Left ventricle myocardium superior (tissue), 1 donor: ENCODE measurements around the gene SLC25A39. TPM values are rescaled to one million over a fixed set of nuclear protein-coding genes. Genes with fewer than 3 reads are reported as not detected.
"Not testable (repeated sequence)": the region's sequence is repeated elsewhere in the genome, so short reads cannot be mapped to it uniquely, and the experiment has no call there.

Source experiments
- ATAC-seq: fragments of 200-7000 bp; cut with Tn5 transposase; one replicate; pipeline ENCODE4 v1.9.1; 2020; ENCODE audit warnings: mild to moderate bottlenecking, moderate library complexity
- DNase-seq: peaks from one replicate; pipeline ENCODE4 v3.0.0-alpha.2; 2020
- intact Hi-C: fragments of 100-400 bp; cut with micrococcal nuclease; formaldehyde crosslinking; loops from one replicate; pipeline ENCODE4 v1.11.0; 2022
- long read RNA-seq: library from polyadenylated mRNA; unstranded; transcript quantifications from one replicate; pipeline ENCODE4 v2.0.0, GENCODE V29; 2021
- total RNA-seq: library from RNA; stranded (reverse); fragmentation: NEBNext Ultra II Directional; extraction: Animal tissue kit (Norgen Biotek cat#: 25700); gene quantifications from one replicate; pipeline ENCODE4 v1.2.1, GENCODE V29; 2021
- donor health status: DM: no; HTN: yes; CAD: no; lungs with severe emphysema.

The SLC25A39 gene
- 52.3 TPM for total RNA-seq
- long read RNA-seq, transcript SLC25A39-202 (12 exons, 1,565 nt) = minor isoform, 17 of 191 reads
- long read RNA-seq, transcript SLC25A39-201 (12 exons, 1,607 nt) = major isoform, 118 of 191 reads
- long read RNA-seq, partial matches to known transcripts = 28 of 191 reads
- long read RNA-seq, other reads (novel, unspliced or antisense) = 23 of 191 reads

GRCh38 chr17:44324571-44325275 is at the start of gene SLC25A39:
SLC25A39 (minus strand) TSS chr17:44324823; CDS start chr17:44323562, 1,261 bp downstream.
- ATAC-seq (peak; percentile 91), DNase-seq (peak; percentile 98)
- intact Hi-C loops = loop anchor here (5.0 kb wide), 1 partner anchor 107 kb away; the partner anchor contains the start of gene UBTF

DNA sequence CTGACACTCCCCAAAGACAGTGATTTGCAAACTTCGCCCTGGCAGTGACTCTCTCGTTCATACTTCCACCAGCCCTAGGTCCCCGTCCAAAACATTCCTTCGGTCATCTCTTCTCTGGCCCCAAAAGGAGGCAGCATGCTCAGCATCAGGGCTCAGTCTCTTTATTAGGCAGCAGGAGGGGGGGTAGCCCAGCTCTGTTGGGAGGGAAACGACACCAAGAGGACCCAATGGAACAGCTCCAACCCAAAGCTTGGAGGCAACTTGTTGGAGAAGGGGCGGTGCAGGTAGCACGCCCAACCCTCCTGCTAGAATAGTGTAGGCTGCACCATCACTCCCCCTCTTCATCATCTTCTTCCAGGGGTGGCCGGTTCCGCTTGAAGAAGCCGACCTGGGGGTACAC is 47.4 kb upstream of the SLC25A39 start:
- DNase-seq (no peak), ATAC-seq (no peak)
- intact Hi-C loops = no loop called here

DNA sequence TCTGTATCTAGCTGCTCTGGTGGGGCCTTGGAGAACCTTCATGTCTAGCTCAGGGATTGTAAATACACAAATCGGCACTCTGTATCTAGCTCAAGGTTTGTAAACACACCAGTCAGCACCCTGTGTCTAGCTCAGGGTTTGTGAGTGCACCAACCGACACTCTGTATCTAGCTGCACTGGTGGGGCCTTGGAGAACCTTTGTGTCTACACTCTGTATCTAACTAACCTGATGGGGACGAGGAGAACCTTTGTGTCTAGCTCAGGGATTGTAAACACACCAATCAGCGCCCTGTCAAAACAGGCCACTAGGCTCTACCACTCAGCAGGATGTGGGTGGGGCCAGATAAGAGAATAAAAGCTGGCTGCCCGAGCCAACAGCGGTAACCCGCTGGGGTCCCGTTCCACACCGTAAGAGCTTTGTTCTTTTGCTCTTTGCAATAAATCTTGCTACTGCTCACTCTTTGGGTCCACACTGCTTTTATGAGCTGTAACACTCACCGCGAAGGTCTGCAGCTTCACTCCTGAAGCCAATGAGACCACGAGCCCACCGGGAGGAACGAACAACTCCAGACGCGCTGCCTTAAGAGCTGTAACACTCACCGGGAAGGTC is 44.9 kb upstream of the SLC25A39 start:
- not testable (repeated sequence) for DNase-seq

DNA sequence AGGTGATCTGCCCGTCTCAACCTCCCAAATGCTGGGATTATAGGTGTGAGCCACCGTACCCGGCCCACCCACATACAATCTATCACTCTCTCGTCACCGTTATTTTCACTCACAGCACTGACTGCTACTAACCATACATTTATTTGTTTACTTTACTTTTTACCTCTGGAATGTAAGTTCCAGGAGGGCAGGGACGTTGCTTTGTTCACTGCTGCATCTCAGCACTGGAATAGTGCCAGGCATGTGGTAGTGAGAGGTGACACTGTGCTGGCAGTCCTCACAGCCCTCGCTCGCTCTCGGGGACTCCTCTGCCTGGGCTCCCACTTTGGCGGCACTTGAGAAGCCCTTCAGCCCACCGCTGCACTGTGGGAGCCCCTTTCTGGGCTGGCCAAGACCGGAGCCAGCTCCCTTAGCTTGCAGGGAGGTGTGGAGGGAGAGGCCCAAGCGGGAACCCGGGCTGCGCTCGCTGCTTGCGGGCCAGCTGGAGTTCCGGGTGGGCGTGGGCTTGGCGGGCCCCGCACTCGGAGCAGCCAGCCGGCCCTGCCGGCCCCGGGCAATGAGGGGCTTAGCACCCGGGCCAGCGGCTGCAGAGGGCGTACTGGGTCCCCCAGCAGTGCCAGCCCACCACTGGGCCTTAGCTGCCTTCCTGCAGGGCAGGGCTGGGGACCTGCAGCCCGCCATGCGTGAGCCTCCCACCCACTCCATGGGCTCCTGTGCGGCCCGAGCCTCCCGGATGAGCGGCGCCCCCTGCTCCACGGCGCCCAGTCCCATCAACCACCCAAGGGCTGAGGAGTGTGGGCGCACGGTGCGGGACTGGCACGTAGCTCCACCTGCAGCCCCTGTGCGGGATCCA is 44.0 kb upstream of the SLC25A39 start:
- ATAC-seq, DNase-seq, intact Hi-C loops: not testable (repeated sequence)

More for the DNA sequence above, 44.9 kb upstream of the SLC25A39 start:
- intact Hi-C loops, ATAC-seq: not testable (repeated sequence)

DNA sequence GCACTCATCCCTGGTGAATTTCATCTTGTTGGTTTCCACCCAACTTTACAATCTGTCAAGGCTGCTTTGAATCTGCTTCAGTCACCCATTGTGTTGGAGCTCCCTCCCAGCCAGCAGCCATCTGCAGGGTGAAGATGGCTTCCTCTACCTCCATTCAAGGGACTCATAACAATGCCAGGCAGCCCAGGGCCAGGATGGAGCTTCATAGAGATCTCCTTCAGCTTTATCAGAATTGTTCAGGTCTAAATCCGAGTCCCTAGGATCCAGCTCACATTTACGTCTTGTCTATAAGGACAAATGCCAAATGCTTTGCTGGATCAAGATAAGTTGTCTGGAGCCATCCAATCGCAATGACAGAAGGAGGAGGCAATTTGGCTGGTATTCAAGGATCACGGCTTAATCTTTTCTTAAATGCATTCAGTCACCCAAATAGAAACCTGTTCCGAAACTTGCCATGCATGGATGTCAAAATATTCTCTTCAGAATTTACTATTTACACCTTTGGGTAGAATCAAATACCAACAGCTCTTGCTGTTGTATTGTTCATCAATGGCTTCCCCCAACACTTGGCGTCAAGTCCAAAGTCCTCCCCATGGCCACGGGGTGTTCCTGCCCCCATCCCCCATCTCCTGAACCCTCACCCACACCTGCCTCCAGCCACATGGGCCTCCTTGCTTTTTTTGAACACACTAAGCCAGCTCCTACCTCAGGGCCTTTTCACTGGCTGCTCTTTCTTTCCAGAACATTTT is 42.8 kb upstream of the SLC25A39 start:
- ATAC-seq (no peak), DNase-seq (no peak)
- intact Hi-C loops = no loop called here

DNA sequence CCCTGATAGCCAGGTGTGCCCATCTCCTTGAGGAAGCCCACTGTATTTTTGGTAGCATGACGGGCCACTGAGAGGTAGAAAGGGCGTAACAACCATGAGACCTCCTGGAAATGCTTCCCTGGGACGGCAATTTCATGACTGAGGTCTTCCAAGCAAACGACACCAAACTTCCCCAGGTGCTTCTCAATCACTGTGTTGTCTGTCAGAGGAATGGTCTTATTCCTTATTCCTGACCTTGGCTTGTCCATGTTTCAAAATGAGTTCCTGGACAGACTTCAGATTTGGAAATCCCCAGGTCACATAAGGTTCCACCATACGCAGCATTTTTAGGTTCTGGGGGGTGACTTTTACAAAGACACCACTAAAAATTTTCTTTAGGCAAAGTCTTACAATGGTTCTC is 40.4 kb upstream of the SLC25A39 start:
- ATAC-seq, DNase-seq, intact Hi-C loops: not testable (repeated sequence)

DNA sequence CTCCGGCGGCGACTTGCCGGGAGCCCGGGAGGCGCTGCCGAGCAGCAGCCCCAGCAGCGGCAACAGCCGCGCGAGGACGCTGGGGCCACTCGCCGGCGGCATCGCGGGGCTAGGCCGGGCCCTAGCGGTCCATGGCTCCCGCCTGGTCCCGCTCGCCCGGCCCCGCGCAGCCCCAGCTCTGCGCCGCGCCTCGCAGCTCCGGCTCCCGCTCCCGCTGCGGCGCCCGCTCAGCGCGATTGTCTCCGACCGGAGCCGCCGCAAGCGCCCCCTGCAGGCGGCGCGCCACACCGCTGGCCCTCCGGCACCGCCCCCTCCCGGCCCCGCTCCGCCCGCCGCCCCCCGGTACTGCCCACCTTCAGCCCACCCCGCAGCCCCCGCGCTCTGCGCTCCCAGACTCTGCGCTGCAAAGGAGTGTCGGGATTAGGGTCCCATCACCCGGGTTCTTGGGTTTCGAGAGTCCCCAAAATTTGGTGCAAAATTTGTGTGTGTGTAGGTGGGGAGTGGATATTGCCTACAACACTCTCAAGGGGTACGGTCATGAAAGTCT is 39.1 kb upstream of the SLC25A39 start, which contains the start of gene FAM171A2:
Gene FAM171A2, minus strand, starts transcription at position 241 of the 547 bp plus-strand sequence. Its CDS starts 139 bp downstream, at position 102.
- ATAC-seq (peak; percentile 89), DNase-seq (peak; percentile 83)
- intact Hi-C loops = no loop called here

GRCh38 chr17:44362949-44363612 is 38.5 kb upstream of the SLC25A39 start:
- intact Hi-C loops = no loop called here
- DNase-seq (no peak), ATAC-seq (peak; percentile 29)

GRCh38 chr17:44362459-44362948 is 37.9 kb upstream of the SLC25A39 start:
- DNase-seq = no peak
- intact Hi-C loops = no loop called here
- ATAC-seq = no peak

DNA sequence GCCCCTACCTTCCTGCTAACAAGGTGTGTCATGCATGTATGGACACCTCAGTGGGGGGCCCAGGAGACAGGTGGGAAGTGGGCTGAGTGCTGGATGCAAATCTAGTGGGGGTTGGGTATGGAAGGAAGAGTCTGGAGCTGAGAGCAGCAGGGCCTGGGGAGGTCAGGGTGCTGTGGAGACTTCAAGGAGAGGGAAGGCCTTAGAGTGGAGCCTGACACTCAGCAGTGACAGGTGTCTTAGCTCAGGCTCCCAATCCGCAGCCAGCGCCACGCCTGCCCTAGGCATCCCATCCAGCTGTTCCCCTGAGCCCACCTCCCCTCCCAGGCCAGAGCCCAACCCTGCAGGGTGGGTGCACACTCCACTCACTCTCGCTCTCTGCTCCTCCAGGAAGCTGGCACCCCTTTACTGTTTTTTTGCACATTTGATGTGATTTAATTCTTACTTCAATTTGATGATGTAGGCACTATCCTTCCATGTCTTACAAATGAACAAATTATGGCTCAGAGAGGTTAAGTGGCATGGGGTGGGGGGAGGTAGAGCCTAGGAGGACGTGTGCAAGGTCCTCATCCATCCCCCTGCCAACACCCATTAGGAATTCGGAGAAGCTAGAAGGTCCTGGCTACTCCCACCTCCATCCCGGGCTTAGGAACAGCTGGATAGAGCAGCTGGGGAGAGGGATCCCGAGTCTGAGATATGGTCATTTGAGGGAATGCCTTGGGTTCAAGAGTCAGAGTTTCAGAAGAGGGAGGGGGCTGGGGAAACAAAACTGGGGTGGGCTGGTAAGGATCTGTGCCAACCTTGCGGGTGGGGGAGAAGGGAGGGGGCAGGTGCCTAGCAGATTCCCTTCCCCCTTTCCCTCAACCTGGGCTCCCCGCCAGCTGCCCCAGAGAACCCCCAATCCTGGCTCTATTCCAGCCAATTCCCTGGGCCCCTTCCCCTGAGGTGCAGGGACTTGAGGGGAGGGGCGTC is 37.0 kb upstream of the SLC25A39 start:
- ATAC-seq (no peak), DNase-seq (no peak)
- intact Hi-C loops = no loop called here

DNA sequence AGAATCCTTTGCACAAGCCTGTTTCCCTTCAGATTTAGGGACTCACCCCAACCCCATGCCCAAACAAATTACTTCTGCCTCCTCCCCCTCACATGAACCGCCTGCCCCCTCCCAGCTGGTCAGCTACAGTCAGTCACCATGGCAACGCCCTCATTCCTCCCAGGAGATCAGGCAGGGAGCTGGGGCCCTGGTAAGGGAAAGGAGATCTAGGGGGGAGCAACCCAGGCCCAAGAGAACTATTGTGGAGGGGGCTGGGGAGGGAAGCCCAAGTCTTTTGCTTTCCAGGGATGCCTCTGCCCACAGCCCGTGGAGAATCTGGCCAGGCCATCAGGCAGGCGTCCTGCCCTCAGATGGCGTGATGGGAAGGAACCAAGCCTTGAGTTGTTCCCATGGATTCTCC is 36.2 kb upstream of the SLC25A39 start:
- intact Hi-C loops = no loop called here
- no peak for DNase-seq
- ATAC-seq = no peak

DNA sequence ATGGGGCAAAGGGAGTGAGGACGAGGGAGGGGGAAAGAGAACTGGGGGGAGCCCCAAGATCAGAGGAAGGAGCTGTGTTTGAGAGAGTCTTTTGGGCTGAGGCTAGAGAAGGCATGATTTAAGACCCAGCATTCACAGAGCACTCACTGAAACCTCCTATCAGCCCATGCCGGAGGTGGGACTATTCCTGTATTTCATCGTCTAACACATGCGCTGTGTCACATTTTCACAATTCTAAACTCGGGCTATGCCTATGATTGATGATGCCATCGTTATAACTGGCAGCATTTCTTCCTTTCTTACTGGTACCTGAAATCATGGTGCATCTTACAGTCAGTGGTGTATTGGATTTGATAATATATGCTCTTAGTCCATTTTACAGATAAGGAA is 35.5 kb upstream of the SLC25A39 start:
- DNase-seq = no peak
- ATAC-seq = no peak
- intact Hi-C loops = no loop called here

DNA sequence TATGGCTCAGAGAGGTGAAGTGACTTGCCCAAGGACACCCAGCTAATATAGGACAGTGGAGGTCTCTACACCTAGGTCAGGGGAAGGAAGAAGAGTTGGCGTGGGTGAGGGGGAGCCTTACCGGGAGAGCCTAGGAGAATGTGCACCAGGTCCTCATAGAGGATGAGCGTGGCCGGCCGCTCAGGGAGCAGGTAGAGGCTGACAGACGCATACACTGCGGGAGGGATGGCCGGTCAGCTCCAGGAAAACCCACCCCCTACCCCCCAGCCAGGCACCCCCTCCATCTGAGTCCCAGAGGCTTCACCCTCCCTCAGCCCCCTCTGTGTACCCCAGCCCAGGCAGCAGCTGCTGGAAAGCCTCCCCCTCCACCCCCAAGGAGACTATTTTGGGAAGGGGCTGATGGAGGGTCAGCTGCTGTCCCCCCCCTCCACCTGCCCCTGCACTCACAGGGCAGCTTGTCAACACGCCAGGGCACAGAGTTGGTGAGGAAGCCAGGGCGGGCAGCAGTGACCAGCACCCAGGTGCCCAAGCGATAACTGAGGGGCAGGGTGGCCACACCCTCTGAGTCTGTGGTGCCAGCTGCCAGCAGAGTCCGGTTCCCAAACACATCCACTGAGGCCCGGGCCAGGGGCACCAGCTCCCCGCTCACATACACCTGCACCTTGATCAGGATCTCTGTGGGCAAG is 35.0 kb upstream of the SLC25A39 start:
- intact Hi-C loops = no loop called here
- no peak for DNase-seq
- no peak for ATAC-seq

- DNase-seq (no peak), ATAC-seq (no peak)
- intact Hi-C loops = no loop called here
These were observed 34.4 kb upstream of the SLC25A39 start for GRCh38 chr17:44359006-44359405.

- ATAC-seq = no peak
- no peak for DNase-seq
- intact Hi-C loops = no loop called here
These were observed 33.4 kb upstream of the SLC25A39 start for GRCh38 chr17:44358066-44358465.

- DNase-seq (no peak), ATAC-seq (no peak)
- intact Hi-C loops = no loop called here
These were observed 31.6 kb upstream of the SLC25A39 start for GRCh38 chr17:44356241-44356640.
